H1 (cell line): ENCODE results near the gene DPT.

Experiments used
- EZH2 ChIP-seq: fragments of 200-600 bp; sonication (generic); IDR thresholded peaks from 2 replicates; pipeline ENCODE4 v1.7.1; 2012; ENCODE audit warnings: low read depth, mild to moderate bottlenecking, moderate library complexity, low read length, inconsistent platforms; ENCODE audit not compliant: severe bottlenecking
- FOSL1 ChIP-seq: IDR thresholded peaks from 2 replicates; pipeline ENCODE4 v1.6.1; 2011; ENCODE audit warnings: mild to moderate bottlenecking, low read depth, low read length, moderate library complexity; ENCODE audit not compliant: insufficient read depth
- GABPA ChIP-seq: IDR thresholded peaks from 2 replicates; pipeline ENCODE4 v1.6.1; 2011; ENCODE audit warnings: mild to moderate bottlenecking, low read length, moderate library complexity, borderline replicate concordance; ENCODE audit not compliant: insufficient read depth
- NRF1 ChIP-seq: IDR thresholded peaks from 2 replicates; pipeline ENCODE4 v1.6.1; 2011; ENCODE audit warnings: mild to moderate bottlenecking, low read depth, low read length, improper control_type of control experiment
- POLR2A ChIP-seq, 2 experiments: IDR thresholded peaks; 1 replicate in 1 of 2; 2 replicates in 1 of 2; pipeline ENCODE4 v1.6.1; 2011; ENCODE audit warnings: low read depth in 2 of 2, low read length in 2 of 2, mild to moderate bottlenecking in 2 of 2; ENCODE audit errors: control extremely low read depth in 1 of 2
- POLR2AphosphoS5 ChIP-seq: IDR thresholded peaks from 2 replicates; pipeline ENCODE4 v1.6.1; 2011; ENCODE audit warnings: low read depth, low read length
- SRF ChIP-seq: IDR thresholded peaks from 2 replicates; pipeline ENCODE4 v1.6.1; 2011; ENCODE audit warnings: mild to moderate bottlenecking, low read depth, low read length, moderate library complexity
- TAF1 ChIP-seq: IDR thresholded peaks from 2 replicates; pipeline ENCODE4 v1.6.1; 2011; ENCODE audit warnings: mild to moderate bottlenecking, low read depth, low read length
- TF ChIP-seq, protein P1 (sequence below), 3 experiments: IDR thresholded peaks; 1 replicate in 2 of 3; 2 replicates in 1 of 3; pipeline versions ENCODE4 v1.5.1 to v1.6.1; 2011; ENCODE audit warnings: low read length in 3 of 3, mild to moderate bottlenecking in 3 of 3, inconsistent platforms in 2 of 3, low read depth in 1 of 3, moderate library complexity in 1 of 3; ENCODE audit not compliant: insufficient read depth in 1 of 3; ENCODE audit errors: control extremely low read depth in 1 of 3
- TF ChIP-seq, protein P2 (sequence below): IDR thresholded peaks from 2 replicates; pipeline ENCODE4 v1.6.1; 2012; ENCODE audit warnings: low read length, inconsistent platforms

DNA sequence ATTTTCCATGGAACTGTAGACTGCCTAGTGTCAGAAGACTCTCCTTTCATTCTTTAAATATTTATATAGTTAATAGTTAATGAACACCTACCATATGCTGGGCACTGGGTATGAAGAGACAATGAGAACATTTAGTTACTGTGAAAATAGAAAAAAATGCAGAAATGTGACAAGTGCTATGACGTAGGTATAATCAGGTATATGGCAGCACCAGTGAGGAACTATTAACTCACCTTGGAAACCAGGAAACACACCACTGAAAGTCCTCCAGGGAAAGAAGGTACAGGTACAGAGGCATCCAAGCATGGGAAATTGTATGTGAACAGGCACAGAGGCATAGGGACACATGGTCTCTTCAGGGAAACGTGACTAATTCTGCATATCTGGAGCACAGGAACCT is 42.3 kb downstream of the DPT start:
- TF ChIP-seq, protein P1, sequence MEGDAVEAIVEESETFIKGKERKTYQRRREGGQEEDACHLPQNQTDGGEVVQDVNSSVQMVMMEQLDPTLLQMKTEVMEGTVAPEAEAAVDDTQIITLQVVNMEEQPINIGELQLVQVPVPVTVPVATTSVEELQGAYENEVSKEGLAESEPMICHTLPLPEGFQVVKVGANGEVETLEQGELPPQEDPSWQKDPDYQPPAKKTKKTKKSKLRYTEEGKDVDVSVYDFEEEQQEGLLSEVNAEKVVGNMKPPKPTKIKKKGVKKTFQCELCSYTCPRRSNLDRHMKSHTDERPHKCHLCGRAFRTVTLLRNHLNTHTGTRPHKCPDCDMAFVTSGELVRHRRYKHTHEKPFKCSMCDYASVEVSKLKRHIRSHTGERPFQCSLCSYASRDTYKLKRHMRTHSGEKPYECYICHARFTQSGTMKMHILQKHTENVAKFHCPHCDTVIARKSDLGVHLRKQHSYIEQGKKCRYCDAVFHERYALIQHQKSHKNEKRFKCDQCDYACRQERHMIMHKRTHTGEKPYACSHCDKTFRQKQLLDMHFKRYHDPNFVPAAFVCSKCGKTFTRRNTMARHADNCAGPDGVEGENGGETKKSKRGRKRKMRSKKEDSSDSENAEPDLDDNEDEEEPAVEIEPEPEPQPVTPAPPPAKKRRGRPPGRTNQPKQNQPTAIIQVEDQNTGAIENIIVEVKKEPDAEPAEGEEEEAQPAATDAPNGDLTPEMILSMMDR (IDR thresholded peaks at IDR 0.05; ENCODE audit: control extremely low read depth in 1 of 3, insufficient read depth in 1 of 3, low read depth in 1 of 3, low read length in 3 of 3): no peak
- TF ChIP-seq NRF1 (no peak), EZH2 (no peak), SRF (no peak), TAF1 (no peak), POLR2A (IDR thresholded peaks at IDR 0.05; ENCODE audit: control extremely low read depth in 1 of 2, low read depth in 2 of 2, low read length in 2 of 2) (no peak), FOSL1 (no peak), GABPA (no peak), POLR2AphosphoS5 (no peak)
- TF ChIP-seq, protein P2, sequence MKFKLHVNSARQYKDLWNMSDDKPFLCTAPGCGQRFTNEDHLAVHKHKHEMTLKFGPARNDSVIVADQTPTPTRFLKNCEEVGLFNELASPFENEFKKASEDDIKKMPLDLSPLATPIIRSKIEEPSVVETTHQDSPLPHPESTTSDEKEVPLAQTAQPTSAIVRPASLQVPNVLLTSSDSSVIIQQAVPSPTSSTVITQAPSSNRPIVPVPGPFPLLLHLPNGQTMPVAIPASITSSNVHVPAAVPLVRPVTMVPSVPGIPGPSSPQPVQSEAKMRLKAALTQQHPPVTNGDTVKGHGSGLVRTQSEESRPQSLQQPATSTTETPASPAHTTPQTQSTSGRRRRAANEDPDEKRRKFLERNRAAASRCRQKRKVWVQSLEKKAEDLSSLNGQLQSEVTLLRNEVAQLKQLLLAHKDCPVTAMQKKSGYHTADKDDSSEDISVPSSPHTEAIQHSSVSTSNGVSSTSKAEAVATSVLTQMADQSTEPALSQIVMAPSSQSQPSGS: no peak
